ENCODE results near the gene NPAS2. TPM values are rescaled to one million over a fixed set of nuclear protein-coding genes. Genes with fewer than 3 reads are reported as not detected.

NPAS2 gene
- total RNA-seq, 1 donor: 8.7 TPM

DNA sequence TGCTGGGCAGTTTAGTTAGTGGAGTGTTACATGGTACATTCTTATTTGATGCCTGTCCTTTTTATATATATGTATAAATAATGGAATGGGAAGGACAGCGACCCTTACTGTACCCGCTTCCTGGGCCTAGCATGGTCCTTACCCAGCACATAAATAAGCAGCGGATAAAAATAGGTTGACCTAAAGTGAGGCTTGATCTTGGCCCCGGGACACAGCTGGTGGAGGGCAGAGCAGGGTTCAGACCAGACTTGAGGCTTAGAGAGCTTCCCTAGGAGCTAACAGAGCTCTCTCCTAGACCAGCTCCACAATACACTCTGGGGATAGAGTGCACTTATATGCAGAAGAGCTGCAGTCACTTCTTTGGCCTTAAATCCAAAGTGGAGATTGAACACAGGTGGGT is 135.3 kb downstream of the NPAS2 start:
- Histone ChIP-seq H3K27ac (ENCODE audit: low read depth, low read length) (no peak overlapping the region), H2AFZ (ENCODE audit: low read length) (no peak overlapping the region), H3K79me2 (ENCODE audit: insufficient read depth, low read length) (no peaks in the 10 kb centered on the region), H4K20me1 (ENCODE audit: insufficient read depth, low read length) (no peaks in the 10 kb centered on the region), H3K4me3 (ENCODE audit: insufficient read depth, low read length) (no peak overlapping the region), H3K36me3 (ENCODE audit: insufficient read depth, low read length) (no peaks in the 10 kb centered on the region), H3K27me3 (ENCODE audit: insufficient read depth, low read length) (no peaks in the 10 kb centered on the region), H3K4me1 (ENCODE audit: insufficient read depth, low read length) (peaks cover 21% of the 10 kb centered on the region), H3K9me3 (ENCODE audit: low read depth, low read length) (no peaks in the 10 kb centered on the region), H3K4me2 (ENCODE audit: insufficient read depth, low read length) (no peak overlapping the region)
- peak; percentile 41 for DNase-seq (ENCODE audit: insufficient read length, low spot score, missing footprints)
- TF ChIP-seq, protein P1, sequence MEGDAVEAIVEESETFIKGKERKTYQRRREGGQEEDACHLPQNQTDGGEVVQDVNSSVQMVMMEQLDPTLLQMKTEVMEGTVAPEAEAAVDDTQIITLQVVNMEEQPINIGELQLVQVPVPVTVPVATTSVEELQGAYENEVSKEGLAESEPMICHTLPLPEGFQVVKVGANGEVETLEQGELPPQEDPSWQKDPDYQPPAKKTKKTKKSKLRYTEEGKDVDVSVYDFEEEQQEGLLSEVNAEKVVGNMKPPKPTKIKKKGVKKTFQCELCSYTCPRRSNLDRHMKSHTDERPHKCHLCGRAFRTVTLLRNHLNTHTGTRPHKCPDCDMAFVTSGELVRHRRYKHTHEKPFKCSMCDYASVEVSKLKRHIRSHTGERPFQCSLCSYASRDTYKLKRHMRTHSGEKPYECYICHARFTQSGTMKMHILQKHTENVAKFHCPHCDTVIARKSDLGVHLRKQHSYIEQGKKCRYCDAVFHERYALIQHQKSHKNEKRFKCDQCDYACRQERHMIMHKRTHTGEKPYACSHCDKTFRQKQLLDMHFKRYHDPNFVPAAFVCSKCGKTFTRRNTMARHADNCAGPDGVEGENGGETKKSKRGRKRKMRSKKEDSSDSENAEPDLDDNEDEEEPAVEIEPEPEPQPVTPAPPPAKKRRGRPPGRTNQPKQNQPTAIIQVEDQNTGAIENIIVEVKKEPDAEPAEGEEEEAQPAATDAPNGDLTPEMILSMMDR (IDR thresholded peaks at IDR 0.05; ENCODE audit: extremely low read depth, low read depth, low read length): no peak

DNA sequence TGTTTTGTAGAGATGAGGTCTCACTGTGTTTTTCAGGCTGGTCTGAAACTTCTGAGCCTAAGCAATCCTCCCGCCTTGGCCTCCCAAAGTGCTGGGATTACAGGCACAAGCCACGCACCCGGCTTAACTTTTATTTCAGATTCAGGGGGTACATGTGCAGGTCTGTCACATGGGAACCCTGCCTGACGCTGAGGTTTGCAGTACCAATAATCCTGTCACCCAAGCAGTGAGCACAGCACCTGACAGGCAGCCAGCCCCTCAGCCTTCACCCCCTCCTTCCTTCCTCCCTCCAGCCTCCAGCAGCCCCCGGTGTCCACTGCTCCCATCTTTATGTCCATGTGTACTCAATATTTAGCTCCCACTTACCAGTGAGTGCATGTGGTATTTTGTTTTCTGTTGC is 136.1 kb downstream of the NPAS2 start:
- peaks cover 21% of the 10 kb centered on the region for H3K4me1 ChIP-seq (ENCODE audit: insufficient read depth, low read length)
- peaks cover 2% of the 10 kb centered on the region for H3K27me3 ChIP-seq (ENCODE audit: insufficient read depth, low read length)
- no peaks in the 10 kb centered on the region for H3K79me2 ChIP-seq (ENCODE audit: insufficient read depth, low read length)
- no peak overlapping the region for H2AFZ ChIP-seq (ENCODE audit: low read length)
- no peak for DNase-seq (ENCODE audit: insufficient read length, low spot score, missing footprints)
- no peaks in the 10 kb centered on the region for H3K36me3 ChIP-seq (ENCODE audit: insufficient read depth, low read length)
- H3K4me3 ChIP-seq (ENCODE audit: insufficient read depth, low read length): no peak overlapping the region
- TF ChIP-seq, protein P1 (IDR thresholded peaks at IDR 0.05; ENCODE audit: extremely low read depth, low read depth, low read length): no peak
- H3K4me2 ChIP-seq (ENCODE audit: insufficient read depth, low read length): no peak overlapping the region
- no peaks in the 10 kb centered on the region for H3K9me3 ChIP-seq (ENCODE audit: low read depth, low read length)
- H3K27ac ChIP-seq (ENCODE audit: low read depth, low read length): no peak overlapping the region
- no peaks in the 10 kb centered on the region for H4K20me1 ChIP-seq (ENCODE audit: insufficient read depth, low read length)

DNA sequence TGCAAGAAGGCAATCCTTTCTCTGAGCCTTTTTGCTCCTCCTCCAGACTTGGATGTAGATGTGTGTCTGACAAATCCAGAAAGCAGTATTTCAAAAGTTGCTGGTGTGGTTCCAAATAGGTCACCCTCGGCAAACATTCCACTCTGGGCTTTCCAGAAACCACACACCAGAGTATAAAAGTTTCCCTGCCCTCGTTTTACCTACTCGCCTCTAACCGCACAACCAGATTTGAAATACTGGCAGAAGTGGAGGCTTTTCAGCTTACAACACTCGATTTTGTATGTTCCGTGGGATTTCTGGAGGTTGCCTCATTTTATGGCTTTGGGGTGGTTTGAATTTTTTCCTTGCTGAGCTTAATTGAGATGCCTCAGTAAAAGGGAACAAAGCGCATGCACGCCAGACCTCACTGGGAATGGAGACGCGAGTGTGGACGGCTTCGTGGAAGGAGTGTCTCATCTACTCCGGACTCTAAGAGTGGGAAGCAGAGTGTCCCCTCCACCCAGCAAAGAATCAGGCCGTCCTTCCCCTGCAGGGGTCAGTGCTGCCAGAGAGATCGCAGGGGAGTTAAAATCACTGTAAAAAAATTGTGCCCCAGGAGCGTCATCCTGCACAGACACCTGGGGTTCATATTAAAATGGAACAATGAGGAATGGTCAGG is 138.2 kb downstream of the NPAS2 start:
- H3K4me3 ChIP-seq (ENCODE audit: insufficient read depth, low read length): peak overlapping the region; percentile 26
- no peaks in the 10 kb centered on the region for H3K36me3 ChIP-seq (ENCODE audit: insufficient read depth, low read length)
- peaks cover 21% of the 10 kb centered on the region for H3K4me1 ChIP-seq (ENCODE audit: insufficient read depth, low read length)
- H4K20me1 ChIP-seq (ENCODE audit: insufficient read depth, low read length): no peaks in the 10 kb centered on the region
- peaks cover 2% of the 10 kb centered on the region for H3K27me3 ChIP-seq (ENCODE audit: insufficient read depth, low read length)
- peak overlapping the region; percentile 56 for H3K27ac ChIP-seq (ENCODE audit: low read depth, low read length)
- no peak overlapping the region for H2AFZ ChIP-seq (ENCODE audit: low read length)
- no peaks in the 10 kb centered on the region for H3K9me3 ChIP-seq (ENCODE audit: low read depth, low read length)
- peak; percentile 92 for DNase-seq (ENCODE audit: insufficient read length, low spot score, missing footprints)
- peak overlapping the region; percentile 67 for H3K4me2 ChIP-seq (ENCODE audit: insufficient read depth, low read length)
- TF ChIP-seq, protein P1 (IDR thresholded peaks at IDR 0.05; ENCODE audit: extremely low read depth, low read depth, low read length): peak; percentile 18
- no peaks in the 10 kb centered on the region for H3K79me2 ChIP-seq (ENCODE audit: insufficient read depth, low read length)

DNA sequence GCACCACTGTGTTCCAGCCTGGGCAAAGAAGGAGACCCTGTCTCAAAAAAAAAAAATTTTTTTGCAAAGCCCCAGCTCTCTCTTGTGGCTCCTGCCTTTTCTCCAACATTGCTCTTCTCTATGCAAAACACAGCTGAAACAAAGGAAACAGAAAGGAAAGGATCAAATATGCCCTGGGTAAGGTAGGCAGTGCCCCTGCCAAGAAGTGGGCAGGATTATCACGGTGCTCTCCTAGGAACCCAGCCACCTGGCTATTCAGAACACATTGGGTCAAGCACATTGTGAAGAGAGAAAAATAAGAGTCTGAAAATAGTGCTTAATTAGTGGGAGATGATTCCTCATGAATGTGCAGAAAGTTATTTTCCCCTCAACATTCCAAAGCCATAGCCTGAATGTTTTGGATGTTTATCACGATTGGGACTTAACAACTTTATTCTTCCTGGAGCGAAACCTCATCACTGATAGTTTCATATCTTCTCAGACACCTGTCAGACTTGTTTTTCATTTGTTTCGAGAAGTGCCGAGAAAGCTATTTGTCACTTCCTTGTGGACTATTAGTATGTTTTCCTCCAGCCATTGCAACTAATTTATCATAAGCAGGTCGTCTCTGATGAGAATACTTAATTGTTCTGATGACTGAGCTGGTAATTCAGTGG is 139.4 kb downstream of the NPAS2 start:
- Histone ChIP-seq H2AFZ (ENCODE audit: low read length) (no peak overlapping the region), H3K27me3 (ENCODE audit: insufficient read depth, low read length) (peaks cover 5% of the 10 kb centered on the region), H3K4me3 (ENCODE audit: insufficient read depth, low read length) (no peak overlapping the region), H3K36me3 (ENCODE audit: insufficient read depth, low read length) (no peaks in the 10 kb centered on the region), H3K4me1 (ENCODE audit: insufficient read depth, low read length) (peaks cover 21% of the 10 kb centered on the region), H3K4me2 (ENCODE audit: insufficient read depth, low read length) (no peak overlapping the region), H3K27ac (ENCODE audit: low read depth, low read length) (no peak overlapping the region), H3K9me3 (ENCODE audit: low read depth, low read length) (no peaks in the 10 kb centered on the region), H4K20me1 (ENCODE audit: insufficient read depth, low read length) (no peaks in the 10 kb centered on the region), H3K79me2 (ENCODE audit: insufficient read depth, low read length) (no peaks in the 10 kb centered on the region)
- DNase-seq (ENCODE audit: insufficient read length, low spot score, missing footprints): peak; percentile 55
- TF ChIP-seq, protein P1 (IDR thresholded peaks at IDR 0.05; ENCODE audit: extremely low read depth, low read depth, low read length): no peak

Data from osteoblast (primary cell).